ENCODE results near the gene RPS21. TPM values are rescaled to one million over a fixed set of nuclear protein-coding genes. Genes with fewer than 3 reads are reported as not detected.

The RPS21 gene
- total and polyA plus RNA-seq, 10 of the 15 experiments (the other 5 are each of a cell fraction or from before 2014, with no cell fraction given) = 1,474 to 4,987 (median 2,439) TPM

DNA sequence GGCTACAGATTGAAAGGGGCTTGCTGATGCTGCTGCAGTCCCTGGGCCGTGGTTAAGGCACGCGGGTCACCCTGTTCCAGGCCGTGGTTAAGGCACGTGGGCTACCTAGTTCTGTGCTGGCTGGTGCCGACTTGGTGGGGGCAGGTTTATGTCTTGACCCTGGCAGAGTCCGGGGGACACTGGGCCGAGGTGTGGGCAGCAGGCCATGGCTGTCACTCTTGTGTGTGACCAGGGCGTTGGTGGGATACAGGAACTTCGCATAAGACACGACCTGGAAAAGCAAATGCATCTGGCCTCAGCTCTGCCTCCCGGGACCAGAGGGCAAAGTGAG is 6.4 kb downstream of the RPS21 start (continued):
- TF ChIP-seq, protein P1, sequence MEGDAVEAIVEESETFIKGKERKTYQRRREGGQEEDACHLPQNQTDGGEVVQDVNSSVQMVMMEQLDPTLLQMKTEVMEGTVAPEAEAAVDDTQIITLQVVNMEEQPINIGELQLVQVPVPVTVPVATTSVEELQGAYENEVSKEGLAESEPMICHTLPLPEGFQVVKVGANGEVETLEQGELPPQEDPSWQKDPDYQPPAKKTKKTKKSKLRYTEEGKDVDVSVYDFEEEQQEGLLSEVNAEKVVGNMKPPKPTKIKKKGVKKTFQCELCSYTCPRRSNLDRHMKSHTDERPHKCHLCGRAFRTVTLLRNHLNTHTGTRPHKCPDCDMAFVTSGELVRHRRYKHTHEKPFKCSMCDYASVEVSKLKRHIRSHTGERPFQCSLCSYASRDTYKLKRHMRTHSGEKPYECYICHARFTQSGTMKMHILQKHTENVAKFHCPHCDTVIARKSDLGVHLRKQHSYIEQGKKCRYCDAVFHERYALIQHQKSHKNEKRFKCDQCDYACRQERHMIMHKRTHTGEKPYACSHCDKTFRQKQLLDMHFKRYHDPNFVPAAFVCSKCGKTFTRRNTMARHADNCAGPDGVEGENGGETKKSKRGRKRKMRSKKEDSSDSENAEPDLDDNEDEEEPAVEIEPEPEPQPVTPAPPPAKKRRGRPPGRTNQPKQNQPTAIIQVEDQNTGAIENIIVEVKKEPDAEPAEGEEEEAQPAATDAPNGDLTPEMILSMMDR (IDR thresholded peaks at IDR 0.05 in 2 of 3, conservative IDR thresholded peaks at IDR 0.05 in 1 of 3; ENCODE audit: control insufficient read depth in 2 of 3, extremely low read depth in 1 of 3, insufficient read depth in 1 of 3, low read depth in 3 of 3, low read length in 3 of 3) = no peak
- no peak for TF ChIP-seq RUNX3 (IDR thresholded peaks at IDR 0.05; ENCODE audit: low read length)
- TF ChIP-seq HDGF (IDR thresholded peaks at IDR 0.05) = no peak
- TF ChIP-seq, protein P2, sequence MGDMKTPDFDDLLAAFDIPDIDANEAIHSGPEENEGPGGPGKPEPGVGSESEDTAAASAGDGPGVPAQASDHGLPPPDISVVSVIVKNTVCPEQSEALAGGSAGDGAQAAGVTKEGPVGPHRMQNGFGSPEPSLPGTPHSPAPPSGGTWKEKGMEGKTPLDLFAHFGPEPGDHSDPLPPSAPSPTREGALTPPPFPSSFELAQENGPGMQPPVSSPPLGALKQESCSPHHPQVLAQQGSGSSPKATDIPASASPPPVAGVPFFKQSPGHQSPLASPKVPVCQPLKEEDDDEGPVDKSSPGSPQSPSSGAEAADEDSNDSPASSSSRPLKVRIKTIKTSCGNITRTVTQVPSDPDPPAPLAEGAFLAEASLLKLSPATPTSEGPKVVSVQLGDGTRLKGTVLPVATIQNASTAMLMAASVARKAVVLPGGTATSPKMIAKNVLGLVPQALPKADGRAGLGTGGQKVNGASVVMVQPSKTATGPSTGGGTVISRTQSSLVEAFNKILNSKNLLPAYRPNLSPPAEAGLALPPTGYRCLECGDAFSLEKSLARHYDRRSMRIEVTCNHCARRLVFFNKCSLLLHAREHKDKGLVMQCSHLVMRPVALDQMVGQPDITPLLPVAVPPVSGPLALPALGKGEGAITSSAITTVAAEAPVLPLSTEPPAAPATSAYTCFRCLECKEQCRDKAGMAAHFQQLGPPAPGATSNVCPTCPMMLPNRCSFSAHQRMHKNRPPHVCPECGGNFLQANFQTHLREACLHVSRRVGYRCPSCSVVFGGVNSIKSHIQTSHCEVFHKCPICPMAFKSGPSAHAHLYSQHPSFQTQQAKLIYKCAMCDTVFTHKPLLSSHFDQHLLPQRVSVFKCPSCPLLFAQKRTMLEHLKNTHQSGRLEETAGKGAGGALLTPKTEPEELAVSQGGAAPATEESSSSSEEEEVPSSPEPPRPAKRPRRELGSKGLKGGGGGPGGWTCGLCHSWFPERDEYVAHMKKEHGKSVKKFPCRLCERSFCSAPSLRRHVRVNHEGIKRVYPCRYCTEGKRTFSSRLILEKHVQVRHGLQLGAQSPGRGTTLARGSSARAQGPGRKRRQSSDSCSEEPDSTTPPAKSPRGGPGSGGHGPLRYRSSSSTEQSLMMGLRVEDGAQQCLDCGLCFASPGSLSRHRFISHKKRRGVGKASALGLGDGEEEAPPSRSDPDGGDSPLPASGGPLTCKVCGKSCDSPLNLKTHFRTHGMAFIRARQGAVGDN (IDR thresholded peaks at IDR 0.05) = no peak

DNA sequence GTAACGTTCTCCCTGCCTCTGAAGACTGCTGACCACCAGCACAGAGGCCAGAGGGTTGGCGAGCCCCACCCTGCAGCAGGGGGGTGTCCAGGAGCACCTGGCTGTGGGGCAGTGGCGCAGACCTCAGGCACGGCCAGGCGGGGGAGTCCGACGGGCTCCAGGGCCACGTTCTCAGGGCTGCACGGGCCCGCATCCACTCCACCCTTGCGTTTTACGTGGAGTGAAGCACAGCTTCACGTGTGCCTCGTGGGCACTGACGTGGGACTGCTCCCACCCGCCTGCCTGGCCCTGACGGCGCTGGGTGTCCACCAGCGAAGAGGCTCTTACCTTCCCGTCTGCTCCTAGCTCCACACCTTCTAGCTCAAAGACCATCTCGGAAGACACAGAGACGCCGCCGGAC is 6.9 kb downstream of the RPS21 start:
- ChIA-PET RAD21 (ENCODE audit: unreplicated experiment) (no interaction called here), SMC1A (ENCODE audit: uncharacterized antibody, unreplicated experiment) (no interaction called here), POLR2A (no interaction called here), CTCF (no interaction called here)
- intact Hi-C loops (cut with micrococcal nuclease; ENCODE audit: unreplicated experiment) = no loop called here
- H4K20me1 ChIP-seq (ENCODE audit: control insufficient read depth, insufficient read depth) = no peaks in the 10 kb centered on the region
- H3K4me3 ChIP-seq = no peak overlapping the region
- H3K27ac ChIP-seq (ENCODE audit: control insufficient read depth, insufficient read depth) = no peak overlapping the region
- no TSS peak for BruUV-seq (replicated peaks)
- H2AFZ ChIP-seq (ENCODE audit: control insufficient read depth, low read depth, low read length) = no peak overlapping the region
- in situ Hi-C loops (cut with MboI) = loop anchor here (25.0 kb wide), 1 partner anchor 382 kb away; no protein-coding TSS in a partner anchor
- H3K36me3 ChIP-seq (ENCODE audit: control insufficient read depth in 2 of 2, insufficient read depth in 2 of 2, low read length in 1 of 2) = peaks cover 7 to 13% of the 10 kb centered on the region in 2 experiments
- peaks cover 7% of the 10 kb centered on the region for H3K79me2 ChIP-seq (ENCODE audit: control insufficient read depth, insufficient read depth, low read length)
- 93% methylated on average over 24 of the region's 24 CpGs for WGBS (ENCODE audit: insufficient coverage, insufficient replicate concordance, low lambda C conversion rate, missing lambda C conversion rate)
- H3K9ac ChIP-seq (ENCODE audit: control insufficient read depth, insufficient read depth, low read length) = no peak overlapping the region
- ATAC-seq (no peak), FAIRE-seq (no peak), DNase-seq (ENCODE audit: low read depth, low spot score) (no peak)
- no peak overlapping the region for H3K4me2 ChIP-seq (ENCODE audit: control insufficient read depth, insufficient read depth)
- H3K4me1 ChIP-seq (ENCODE audit: control insufficient read depth, insufficient read depth, low read length) = no peaks in the 10 kb centered on the region; the same call in 1 of the 2 replicates
- H3K27me3 ChIP-seq (replicated peaks in 1 of 2; ENCODE audit: control insufficient read depth in 2 of 2, insufficient read depth in 2 of 2, low read length in 1 of 2) = no peaks in the 10 kb centered on the region
- no peaks in the 10 kb centered on the region; the same call in 2 of the 3 replicates for H3K9me3 ChIP-seq (replicated peaks; ENCODE audit: control insufficient read depth, insufficient read depth, low read length)
- TF ChIP-seq NRF1 (conservative IDR thresholded peaks at IDR 0.05; ENCODE audit: low read depth, low read length) (no peak), IKZF2 (IDR thresholded peaks at IDR 0.05) (no peak), FOXK2 (IDR thresholded peaks at IDR 0.05) (no peak), TCF3 (IDR thresholded peaks at IDR 0.05; ENCODE audit: borderline replicate concordance, insufficient read depth, low read depth, low read length) (no peak), RELA (IDR thresholded peaks at IDR 0.05; ENCODE audit: borderline replicate concordance, partially characterized antibody) (no peak), POLR2A (IDR thresholded peaks at IDR 0.05; ENCODE audit: low read depth, low read length) (no peak), SUZ12 (IDR thresholded peaks at IDR 0.05; ENCODE audit: unreplicated experiment) (no peak), DPF2 (IDR thresholded peaks at IDR 0.05) (no peak), RAD51 (IDR thresholded peaks at IDR 0.05) (no peak), BACH1 (IDR thresholded peaks at IDR 0.05; ENCODE audit: borderline replicate concordance) (no peak), BHLHE40 (IDR thresholded peaks at IDR 0.05; ENCODE audit: borderline replicate concordance in 1 of 2, low read depth in 2 of 2, low read length in 1 of 2) (no peak), CEBPB (IDR thresholded peaks at IDR 0.05; ENCODE audit: borderline replicate concordance in 1 of 2, low read depth in 2 of 2, low read length in 2 of 2) (no peak)
- TF ChIP-seq, protein P3, sequence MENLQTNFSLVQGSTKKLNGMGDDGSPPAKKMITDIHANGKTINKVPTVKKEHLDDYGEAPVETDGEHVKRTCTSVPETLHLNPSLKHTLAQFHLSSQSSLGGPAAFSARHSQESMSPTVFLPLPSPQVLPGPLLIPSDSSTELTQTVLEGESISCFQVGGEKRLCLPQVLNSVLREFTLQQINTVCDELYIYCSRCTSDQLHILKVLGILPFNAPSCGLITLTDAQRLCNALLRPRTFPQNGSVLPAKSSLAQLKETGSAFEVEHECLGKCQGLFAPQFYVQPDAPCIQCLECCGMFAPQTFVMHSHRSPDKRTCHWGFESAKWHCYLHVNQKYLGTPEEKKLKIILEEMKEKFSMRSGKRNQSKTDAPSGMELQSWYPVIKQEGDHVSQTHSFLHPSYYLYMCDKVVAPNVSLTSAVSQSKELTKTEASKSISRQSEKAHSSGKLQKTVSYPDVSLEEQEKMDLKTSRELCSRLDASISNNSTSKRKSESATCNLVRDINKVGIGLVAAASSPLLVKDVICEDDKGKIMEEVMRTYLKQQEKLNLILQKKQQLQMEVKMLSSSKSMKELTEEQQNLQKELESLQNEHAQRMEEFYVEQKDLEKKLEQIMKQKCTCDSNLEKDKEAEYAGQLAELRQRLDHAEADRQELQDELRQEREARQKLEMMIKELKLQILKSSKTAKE (IDR thresholded peaks at IDR 0.05; ENCODE audit: low read depth, poor library complexity, severe bottlenecking) = no peak
